Stimulated activated naive B cell treated with anti-CD40 and anti-IgM and Interleukin-4, amounts not matched to agents 10 μg/mL and 1 μg/mL and 100 μg/mL, for 72 hours (primary cell): ENCODE measurements around the gene SHROOM2.
A peak's percentile ranks its signal among the peaks of the same experiment; 100 is the strongest.

Experiments used
- ATAC-seq, 2 donors: fragments of 150-1000 bp; cut with Tn5 transposase; replicated peaks; 2 replicates each; pipeline ENCODE4 v1.10.0; 2021; ENCODE audit warnings: moderate library complexity in 1 of 2
- DNase-seq: peaks from one replicate; pipeline ENCODE4 v3.0.0; 2021
- H3K27ac Mint-ChIP-seq: one replicate; pipeline ENCODE4 v1.8.0; 2022; ENCODE audit warnings: mild to moderate bottlenecking, mixed read lengths
- H3K27me3 Mint-ChIP-seq, 2 donors: one replicate each; pipeline ENCODE4 v1.8.0; 2022; ENCODE audit warnings: mixed read lengths in 2 of 2
- H3K36me3 Mint-ChIP-seq, 2 donors: one replicate each; pipeline ENCODE4 v1.8.0; 2022; ENCODE audit warnings: mixed read lengths in 2 of 2, mild to moderate bottlenecking in 1 of 2
- H3K4me1 Mint-ChIP-seq, 2 donors: one replicate each; pipeline ENCODE4 v1.8.0; 2022; ENCODE audit warnings: mixed read lengths in 2 of 2, mild to moderate bottlenecking in 1 of 2
- H3K4me3 Mint-ChIP-seq, 2 donors: one replicate each; pipeline ENCODE4 v1.8.0; 2022; ENCODE audit warnings: mild to moderate bottlenecking in 2 of 2, mixed read lengths in 2 of 2, moderate library complexity in 1 of 2
- H3K9me3 Mint-ChIP-seq, 2 donors: one replicate each; pipeline ENCODE4 v1.8.0; 2022; ENCODE audit warnings: mixed read lengths in 2 of 2, mild to moderate bottlenecking in 1 of 2

Gene SHROOM2

DNA sequence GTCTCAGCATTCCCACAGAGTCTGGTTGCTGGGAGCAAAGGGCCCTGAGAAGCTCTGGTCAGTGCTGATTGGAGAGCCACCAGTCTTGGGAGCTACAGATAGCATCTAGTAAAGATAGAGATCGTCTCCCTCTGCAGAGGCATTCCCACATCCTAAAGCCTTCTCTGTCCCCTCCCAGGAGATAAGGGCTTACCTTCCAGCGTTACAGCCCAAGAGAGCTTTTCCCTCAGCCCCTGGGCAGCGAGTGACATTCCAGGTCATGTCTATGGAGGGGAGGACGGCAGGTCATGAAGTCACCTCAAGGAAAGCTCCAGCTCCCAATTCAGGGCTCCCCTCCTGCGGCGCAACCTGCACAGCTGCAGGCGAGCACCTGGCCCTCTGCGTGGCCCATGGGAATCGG, 210.8 kb downstream of the SHROOM2 start:
- ATAC-seq, result no peak
- H3K27me3 Mint-ChIP-seq, result no peaks in the 10 kb centered on the region
- no peak overlapping the region for H3K4me3 Mint-ChIP-seq
- no peak for DNase-seq
- peak overlapping the region; percentile 1 for H3K27ac Mint-ChIP-seq
- H3K36me3 Mint-ChIP-seq, result no peaks in the 10 kb centered on the region
- H3K9me3 Mint-ChIP-seq, result no peaks in the 10 kb centered on the region
- peaks cover 10 to 15% of the 10 kb centered on the region in 2 donors for H3K4me1 Mint-ChIP-seq

DNA sequence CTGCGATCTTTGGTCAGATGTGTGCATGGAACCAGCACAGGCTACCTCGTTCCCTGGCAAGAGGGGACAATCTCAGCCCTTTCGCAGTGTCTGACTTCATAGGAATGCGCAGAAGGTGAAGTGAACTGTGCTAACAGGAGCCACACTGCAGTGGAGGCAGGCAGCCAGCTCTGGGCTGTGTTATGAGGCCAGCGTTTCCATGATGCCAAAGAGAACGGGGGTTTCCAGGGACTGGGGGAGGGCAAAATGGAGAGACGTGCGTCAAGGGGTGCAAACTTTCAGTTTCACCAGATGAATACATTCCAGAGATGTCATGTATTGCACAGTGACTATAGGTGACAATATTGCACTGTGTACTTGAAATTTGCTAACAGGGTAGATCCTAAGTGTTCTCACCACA, 211.3 kb downstream of the SHROOM2 start:
- ATAC-seq (peak; percentile 83 to 92), DNase-seq (peak; percentile 49)
- Mint-ChIP-seq H3K9me3 (no peaks in the 10 kb centered on the region), H3K4me1 (peaks cover 10 to 15% of the 10 kb centered on the region in 2 donors), H3K36me3 (no peaks in the 10 kb centered on the region), H3K27me3 (no peaks in the 10 kb centered on the region), H3K27ac (peak overlapping the region; percentile 1), H3K4me3 (peak overlapping the region in 1 of 2 donors; percentile 43)
